Keratinocyte (primary cell): ENCODE results near the gene TMCC1.

Experiments used
- EZH2 ChIP-seq: IDR thresholded peaks from one replicate; pipeline ENCODE4 v1.6.1; 2012; ENCODE audit warnings: inconsistent platforms, mild to moderate bottlenecking, low read length, moderate library complexity
- TF ChIP-seq, protein P1 (sequence below), 3 experiments: IDR thresholded peaks in 1 of 3; conservative IDR thresholded peaks in 1 of 3; optimal IDR thresholded peaks in 1 of 3; 2 replicates in 2 of 3; 3 replicates in 1 of 3; pipeline versions ENCODE3 to v1.5.1; 2011; ENCODE audit warnings: low read length in 3 of 3, mild to moderate bottlenecking in 3 of 3, moderate library complexity in 2 of 3, control low read depth in 1 of 3, inconsistent platforms in 1 of 3; ENCODE audit not compliant: insufficient read depth in 2 of 3; ENCODE audit errors: extremely low read depth in 1 of 3

DNA sequence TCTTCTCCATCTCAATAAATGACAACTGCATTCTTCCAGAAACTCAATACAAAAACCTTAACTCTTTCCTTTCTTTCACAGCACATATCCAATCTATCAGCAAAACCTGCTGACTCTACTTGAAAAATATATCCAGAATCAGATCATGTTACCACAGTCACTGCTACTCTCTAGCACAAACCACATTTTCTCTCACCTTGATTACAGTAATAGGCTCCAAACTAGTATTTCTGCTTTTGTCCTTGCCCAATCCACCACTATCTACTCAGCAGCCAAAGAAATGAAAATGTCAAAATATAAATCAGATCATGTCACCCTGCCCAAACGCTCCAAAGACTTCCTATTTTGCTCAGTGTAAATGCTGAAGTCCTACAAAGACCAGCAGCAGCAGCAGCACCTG, 15.2 kb downstream of the TMCC1 start:
- TF ChIP-seq, protein P1, sequence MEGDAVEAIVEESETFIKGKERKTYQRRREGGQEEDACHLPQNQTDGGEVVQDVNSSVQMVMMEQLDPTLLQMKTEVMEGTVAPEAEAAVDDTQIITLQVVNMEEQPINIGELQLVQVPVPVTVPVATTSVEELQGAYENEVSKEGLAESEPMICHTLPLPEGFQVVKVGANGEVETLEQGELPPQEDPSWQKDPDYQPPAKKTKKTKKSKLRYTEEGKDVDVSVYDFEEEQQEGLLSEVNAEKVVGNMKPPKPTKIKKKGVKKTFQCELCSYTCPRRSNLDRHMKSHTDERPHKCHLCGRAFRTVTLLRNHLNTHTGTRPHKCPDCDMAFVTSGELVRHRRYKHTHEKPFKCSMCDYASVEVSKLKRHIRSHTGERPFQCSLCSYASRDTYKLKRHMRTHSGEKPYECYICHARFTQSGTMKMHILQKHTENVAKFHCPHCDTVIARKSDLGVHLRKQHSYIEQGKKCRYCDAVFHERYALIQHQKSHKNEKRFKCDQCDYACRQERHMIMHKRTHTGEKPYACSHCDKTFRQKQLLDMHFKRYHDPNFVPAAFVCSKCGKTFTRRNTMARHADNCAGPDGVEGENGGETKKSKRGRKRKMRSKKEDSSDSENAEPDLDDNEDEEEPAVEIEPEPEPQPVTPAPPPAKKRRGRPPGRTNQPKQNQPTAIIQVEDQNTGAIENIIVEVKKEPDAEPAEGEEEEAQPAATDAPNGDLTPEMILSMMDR (optimal IDR thresholded peaks at IDR 0.05 in 1 of 3, IDR thresholded peaks at IDR 0.05 in 1 of 3, conservative IDR thresholded peaks at IDR 0.05 in 1 of 3; ENCODE audit: extremely low read depth in 1 of 3, insufficient read depth in 2 of 3, low read length in 3 of 3), result no peak
- TF ChIP-seq EZH2, result no peak
